ENCODE data around the gene UPF3B. TPM values are rescaled to one million over a fixed set of nuclear protein-coding genes. Genes with fewer than 3 reads are reported as not detected.
"Not testable (repeated sequence)": the region's sequence is repeated elsewhere in the genome, so short reads cannot be mapped to it uniquely, and the experiment has no call there.

The UPF3B gene
- total RNA-seq, 1 experiment from 2014 or later: 17.4 TPM

DNA sequence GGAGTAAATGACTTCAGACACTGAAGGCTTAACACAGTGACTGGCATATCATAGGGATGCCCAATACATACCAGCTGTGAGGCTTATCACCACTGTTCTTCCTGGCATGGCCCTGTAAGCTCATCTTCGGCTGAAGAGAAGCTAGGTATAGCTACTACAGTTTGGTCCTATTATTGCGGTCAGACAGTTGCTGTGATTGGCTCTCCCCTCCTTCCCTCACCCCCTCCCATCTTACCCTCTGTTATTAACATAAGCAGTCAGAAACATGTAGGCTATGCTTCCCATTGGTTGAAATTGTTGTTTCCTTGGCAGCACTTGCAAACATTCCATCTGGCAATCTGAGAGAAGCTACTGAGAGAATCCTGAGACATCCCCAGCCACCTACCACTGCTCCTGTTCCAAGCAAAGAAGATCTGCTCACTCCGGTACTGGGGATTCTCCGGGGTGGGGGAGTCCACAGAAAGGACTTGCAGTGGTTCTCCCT, 43.1 kb upstream of the UPF3B start, which contains the start of gene AKAP14:
TSS of gene AKAP14 (plus strand) at position 51 of the 484 bp plus-strand sequence. CDS start 7,331 bp downstream, outside the sequence.
- no peak for DNase-seq (ENCODE audit: unreplicated experiment)
- no peak within 1 kb of the TSS for H3K4me3 Mint-ChIP-seq (ENCODE audit: unreplicated experiment)
- H3K27me3 Mint-ChIP-seq (ENCODE audit: insufficient read depth, unreplicated experiment): no peaks in the 10 kb centered on the region
- BruUV-seq (replicated peaks): no TSS peak
- intact Hi-C loops (cut with micrococcal nuclease): no loop called here
- ChIA-PET POLR2A (no interaction called here), CTCF (interaction anchor here (1.1 to 1.4 kb wide), 2 partner anchors 9 to 14 kb away, joined by 3 to 4 read pairs; no protein-coding TSS in a partner anchor)
- no peaks in the 10 kb centered on the region for H3K9me3 Mint-ChIP-seq (ENCODE audit: unreplicated experiment)
- no peak within 1 kb of the TSS for H3K27ac Mint-ChIP-seq (ENCODE audit: low read depth, unreplicated experiment)
- TF ChIP-seq, protein P1, sequence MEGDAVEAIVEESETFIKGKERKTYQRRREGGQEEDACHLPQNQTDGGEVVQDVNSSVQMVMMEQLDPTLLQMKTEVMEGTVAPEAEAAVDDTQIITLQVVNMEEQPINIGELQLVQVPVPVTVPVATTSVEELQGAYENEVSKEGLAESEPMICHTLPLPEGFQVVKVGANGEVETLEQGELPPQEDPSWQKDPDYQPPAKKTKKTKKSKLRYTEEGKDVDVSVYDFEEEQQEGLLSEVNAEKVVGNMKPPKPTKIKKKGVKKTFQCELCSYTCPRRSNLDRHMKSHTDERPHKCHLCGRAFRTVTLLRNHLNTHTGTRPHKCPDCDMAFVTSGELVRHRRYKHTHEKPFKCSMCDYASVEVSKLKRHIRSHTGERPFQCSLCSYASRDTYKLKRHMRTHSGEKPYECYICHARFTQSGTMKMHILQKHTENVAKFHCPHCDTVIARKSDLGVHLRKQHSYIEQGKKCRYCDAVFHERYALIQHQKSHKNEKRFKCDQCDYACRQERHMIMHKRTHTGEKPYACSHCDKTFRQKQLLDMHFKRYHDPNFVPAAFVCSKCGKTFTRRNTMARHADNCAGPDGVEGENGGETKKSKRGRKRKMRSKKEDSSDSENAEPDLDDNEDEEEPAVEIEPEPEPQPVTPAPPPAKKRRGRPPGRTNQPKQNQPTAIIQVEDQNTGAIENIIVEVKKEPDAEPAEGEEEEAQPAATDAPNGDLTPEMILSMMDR (IDR thresholded peaks at IDR 0.05; ENCODE audit: unreplicated experiment): no peak
- peaks cover 8% of the 10 kb centered on the region for H3K36me3 Mint-ChIP-seq (ENCODE audit: insufficient read depth, unreplicated experiment)
- H3K4me1 Mint-ChIP-seq (ENCODE audit: insufficient read depth, unreplicated experiment): no peaks in the 10 kb centered on the region

DNA sequence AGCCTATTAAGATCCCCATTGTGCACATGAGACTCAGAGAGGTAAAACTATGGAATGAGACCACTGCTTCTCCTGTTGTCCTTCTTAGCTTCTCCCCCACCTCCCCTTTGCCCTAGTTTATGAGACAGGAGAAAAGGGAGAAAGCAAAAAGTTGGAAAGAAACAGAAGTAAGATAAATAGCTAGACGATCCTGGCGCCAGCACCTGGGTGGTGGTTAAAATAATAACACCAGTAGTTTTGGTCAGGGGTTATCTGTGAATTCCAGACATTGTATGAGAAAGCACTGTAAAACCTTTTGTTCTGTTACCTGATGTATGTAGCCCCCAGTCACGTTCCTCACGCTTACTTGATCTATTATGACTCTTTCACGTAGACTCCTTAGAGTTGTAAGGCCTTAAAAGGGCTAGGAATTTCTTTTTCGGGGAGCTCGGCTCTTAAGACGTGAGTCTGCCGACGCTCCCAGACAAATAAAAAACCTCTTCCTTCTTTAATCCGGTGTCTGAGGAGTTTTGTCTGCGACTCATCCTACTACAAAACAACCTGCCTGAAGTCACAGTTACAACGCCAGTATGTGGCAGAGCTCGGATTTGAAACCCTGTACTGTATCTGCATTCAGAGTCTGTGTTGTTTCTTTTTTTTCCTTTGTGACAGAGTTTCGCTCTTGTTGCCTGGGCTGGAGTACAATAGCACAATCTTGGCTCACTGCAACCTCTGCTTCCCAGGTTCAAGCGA, 39.4 kb upstream of the UPF3B start:
- DNase-seq (ENCODE audit: unreplicated experiment); H3K36me3 Mint-ChIP-seq (ENCODE audit: insufficient read depth, unreplicated experiment); H3K4me1 Mint-ChIP-seq (ENCODE audit: insufficient read depth, unreplicated experiment); H3K27ac Mint-ChIP-seq (ENCODE audit: low read depth, unreplicated experiment); intact Hi-C loops (cut with micrococcal nuclease); H3K4me3 Mint-ChIP-seq (ENCODE audit: unreplicated experiment); H3K27me3 Mint-ChIP-seq (ENCODE audit: insufficient read depth, unreplicated experiment); H3K9me3 Mint-ChIP-seq (ENCODE audit: unreplicated experiment); BruUV-seq (replicated peaks): not testable (repeated sequence)
- CTCF ChIA-PET: interaction anchor here (1.8 kb wide), 1 partner anchor 12 kb away, joined by 8 read pairs; no protein-coding TSS in a partner anchor
- POLR2A ChIA-PET: interaction anchor here (0.6 kb wide), 1 partner anchor 9 kb away, joined by 3 read pairs; no protein-coding TSS in a partner anchor

DNA sequence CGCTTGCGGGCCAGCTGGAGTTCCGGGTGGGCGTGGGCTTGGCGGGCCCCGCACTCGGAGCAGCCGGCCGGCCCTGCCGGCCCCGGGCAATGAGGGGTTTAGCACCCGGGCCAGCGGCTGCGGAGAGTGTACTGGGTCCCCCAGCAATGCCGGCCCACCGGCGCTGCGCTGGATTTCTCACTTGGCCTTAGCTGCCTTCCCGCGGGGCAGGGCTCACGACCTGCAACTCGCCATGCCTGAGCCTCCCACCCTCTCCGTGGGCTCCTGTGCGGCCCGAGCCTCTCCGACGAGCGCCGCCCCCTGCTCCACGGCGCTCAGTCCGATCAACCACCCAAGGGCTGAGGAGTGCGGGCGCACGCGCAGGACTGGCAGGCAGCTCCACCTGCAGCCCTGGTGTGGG, 37.9 kb upstream of the UPF3B start:
- CTCF ChIA-PET: interaction anchor here (1.8 kb wide), 1 partner anchor 10 kb away, joined by 8 read pairs; no protein-coding TSS in a partner anchor
- POLR2A ChIA-PET; H3K4me3 Mint-ChIP-seq (ENCODE audit: unreplicated experiment); H3K9me3 Mint-ChIP-seq (ENCODE audit: unreplicated experiment); H3K27ac Mint-ChIP-seq (ENCODE audit: low read depth, unreplicated experiment); intact Hi-C loops (cut with micrococcal nuclease); H3K4me1 Mint-ChIP-seq (ENCODE audit: insufficient read depth, unreplicated experiment); H3K36me3 Mint-ChIP-seq (ENCODE audit: insufficient read depth, unreplicated experiment); BruUV-seq (replicated peaks); H3K27me3 Mint-ChIP-seq (ENCODE audit: insufficient read depth, unreplicated experiment); DNase-seq (ENCODE audit: unreplicated experiment): not testable (repeated sequence)

DNA sequence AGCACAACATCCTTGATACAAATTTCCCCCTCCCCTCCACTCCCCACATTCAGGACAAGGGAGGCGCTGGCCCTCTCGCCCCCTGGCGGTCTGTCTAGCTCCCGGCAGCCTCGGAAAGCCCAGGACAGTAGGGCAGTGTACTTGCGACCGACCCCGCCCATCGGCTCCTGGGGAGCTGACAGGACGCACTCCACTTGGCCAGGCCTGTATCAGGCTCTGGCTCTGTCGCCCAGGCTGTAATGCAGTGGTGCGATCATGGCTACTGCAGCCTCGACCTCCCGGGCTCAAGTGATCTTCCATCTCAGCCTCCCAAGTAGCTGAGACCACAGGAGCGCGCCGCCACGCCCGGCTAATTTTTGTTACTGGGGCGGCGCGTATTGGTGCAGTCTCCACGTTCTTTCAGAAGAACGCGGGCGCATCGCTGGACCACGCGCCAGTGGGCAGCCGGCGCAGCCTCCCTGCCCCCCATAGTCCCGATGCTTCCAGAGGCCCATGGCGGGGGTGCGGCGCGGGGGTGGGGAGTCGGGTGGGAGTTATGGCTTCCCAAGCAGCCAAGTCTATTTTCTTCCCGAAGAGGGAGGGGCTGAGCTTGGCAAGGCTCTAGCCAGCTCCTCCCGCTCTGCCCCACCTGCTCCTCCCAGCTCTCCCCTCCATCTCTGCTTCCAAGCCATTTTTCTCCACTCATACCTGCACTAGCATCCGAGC, 35.1 kb upstream of the UPF3B start:
- BruUV-seq (replicated peaks): no TSS peak
- intact Hi-C loops (cut with micrococcal nuclease): no loop called here
- no peak overlapping the region for H3K27ac Mint-ChIP-seq (ENCODE audit: low read depth, unreplicated experiment)
- ChIA-PET CTCF (interaction anchor here (0.6 to 2.1 kb wide), 5 partner anchors 8 to 234 kb away, joined by 3 to 6 read pairs (median 4); partner anchors contain the start of genes AKAP14 and RPL39), POLR2A (interaction anchor here (0.7 kb wide), 1 partner anchor 23 kb away, joined by 3 read pairs; no protein-coding TSS in a partner anchor)
- TF ChIP-seq, protein P1 (IDR thresholded peaks at IDR 0.05; ENCODE audit: unreplicated experiment): peak; percentile 30
- no peaks in the 10 kb centered on the region for H3K27me3 Mint-ChIP-seq (ENCODE audit: insufficient read depth, unreplicated experiment)
- peak overlapping the region; percentile 33 for H3K4me3 Mint-ChIP-seq (ENCODE audit: unreplicated experiment)
- no peaks in the 10 kb centered on the region for H3K36me3 Mint-ChIP-seq (ENCODE audit: insufficient read depth, unreplicated experiment)
- no peaks in the 10 kb centered on the region for H3K4me1 Mint-ChIP-seq (ENCODE audit: insufficient read depth, unreplicated experiment)
- DNase-seq (ENCODE audit: unreplicated experiment): peak; percentile 65
- H3K9me3 Mint-ChIP-seq (ENCODE audit: unreplicated experiment): no peaks in the 10 kb centered on the region

All from MCF 10A (cell line).